Glutamatergic neuron (in vitro differentiated cells): ENCODE data around the gene MAN2A2. TPM values are rescaled to one million over a fixed set of nuclear protein-coding genes. Genes with fewer than 3 reads are reported as not detected.
"Not testable (repeated sequence)": the region's sequence is repeated elsewhere in the genome, so short reads cannot be mapped to it uniquely, and the experiment has no call there.

Experiments used
- DNase-seq: peaks from one replicate; pipeline ENCODE4 v3.0.0; 2022
- H3K27ac Mint-ChIP-seq: one replicate; pipeline ENCODE4 v1.8.0; 2020; ENCODE audit warnings: mild to moderate bottlenecking, mixed read lengths, inconsistent platforms; ENCODE audit not compliant: unreplicated experiment
- H3K27me3 Mint-ChIP-seq: one replicate; pipeline ENCODE4 v1.8.0; 2020; ENCODE audit warnings: mild to moderate bottlenecking, moderate library complexity, mixed read lengths, inconsistent platforms; ENCODE audit not compliant: unreplicated experiment
- H3K36me3 Mint-ChIP-seq: one replicate; pipeline ENCODE4 v1.8.0; 2020; ENCODE audit warnings: mild to moderate bottlenecking, mixed read lengths, inconsistent platforms; ENCODE audit not compliant: unreplicated experiment
- H3K4me1 Mint-ChIP-seq: one replicate; pipeline ENCODE4 v1.8.0; 2020; ENCODE audit warnings: mild to moderate bottlenecking, low read depth, mixed read lengths, inconsistent platforms; ENCODE audit not compliant: unreplicated experiment
- H3K4me3 Mint-ChIP-seq: one replicate; pipeline ENCODE4 v1.8.0; 2020; ENCODE audit warnings: mild to moderate bottlenecking, mixed read lengths, inconsistent platforms; ENCODE audit not compliant: unreplicated experiment
- H3K9me3 Mint-ChIP-seq: one replicate; pipeline ENCODE4 v1.8.0; 2020; ENCODE audit warnings: mild to moderate bottlenecking, moderate library complexity, mixed read lengths, inconsistent platforms; ENCODE audit not compliant: unreplicated experiment
- CTCF ChIP-seq: fragments of 200-600 bp; sonication (generic); IDR thresholded peaks from one replicate; pipeline ENCODE4 v1.5.0; 2021; ENCODE audit not compliant: partially characterized antibody, unreplicated experiment
- total RNA-seq: library from RNA; stranded (reverse); fragmentation: NEBNext Ultra II Directional; extraction: Animal tissue kit (Norgen Biotek cat#: 25700); gene quantifications from one replicate; pipeline ENCODE4 v1.2.1, GENCODE V29; 2021; ENCODE audit not compliant: unreplicated experiment

The MAN2A2 gene
- total RNA-seq, 1 donor from 2014 or later, result 81.8 TPM

- no peak overlapping the region for H3K27ac Mint-ChIP-seq
- DNase-seq, result no peak
- no peak for TF ChIP-seq CTCF
- no peaks in the 10 kb centered on the region for H3K36me3 Mint-ChIP-seq
- H3K9me3 Mint-ChIP-seq, result peaks cover 3% of the 10 kb centered on the region
- H3K4me3 Mint-ChIP-seq, result no peak overlapping the region
- peaks cover 8% of the 10 kb centered on the region for H3K4me1 Mint-ChIP-seq
- peaks cover 12% of the 10 kb centered on the region for H3K27me3 Mint-ChIP-seq
These were observed 21.3 kb downstream of the MAN2A2 start for GRCh38 chr15:90924375-90924774.

GRCh38 chr15:90926766-90927165 lies 23.7 kb downstream of the MAN2A2 start:
- H3K27me3 Mint-ChIP-seq, H3K9me3 Mint-ChIP-seq, H3K36me3 Mint-ChIP-seq, H3K4me1 Mint-ChIP-seq, H3K4me3 Mint-ChIP-seq, H3K27ac Mint-ChIP-seq, DNase-seq: not testable (repeated sequence)

- H3K4me3 Mint-ChIP-seq, result not testable (repeated sequence)
These were observed 25.0 kb downstream of the MAN2A2 start for GRCh38 chr15:90928106-90928505.

GRCh38 chr15:90929246-90930019 lies 26.3 kb downstream of the MAN2A2 start:
- Mint-ChIP-seq H3K9me3 (peaks cover 2% of the 10 kb centered on the region), H3K36me3 (no peaks in the 10 kb centered on the region), H3K4me3 (no peak overlapping the region), H3K27ac (no peak overlapping the region), H3K27me3 (peaks cover 6% of the 10 kb centered on the region), H3K4me1 (peaks cover 11% of the 10 kb centered on the region)
- TF ChIP-seq CTCF, result no peak
- no peak for DNase-seq

More at GRCh38 chr15:90928106-90928505, 25.0 kb downstream of the MAN2A2 start:
- H3K9me3 Mint-ChIP-seq, H3K27me3 Mint-ChIP-seq, DNase-seq, H3K36me3 Mint-ChIP-seq, H3K27ac Mint-ChIP-seq: not testable (repeated sequence)
- peaks cover 12% of the 10 kb centered on the region for H3K4me1 Mint-ChIP-seq

GRCh38 chr15:90930861-90931574 lies 27.9 kb downstream of the MAN2A2 start:
- Mint-ChIP-seq H3K36me3 (no peaks in the 10 kb centered on the region), H3K27me3 (peaks cover 5% of the 10 kb centered on the region), H3K27ac (peak overlapping the region; percentile 80), H3K4me1 (peaks cover 12% of the 10 kb centered on the region), H3K4me3 (peak overlapping the region; percentile 91), H3K9me3 (peaks cover 2% of the 10 kb centered on the region)
- no peak for DNase-seq
- no peak for TF ChIP-seq CTCF

- H3K4me3 Mint-ChIP-seq, result peak overlapping the region; percentile 91
- H3K27ac Mint-ChIP-seq, result peak overlapping the region; percentile 80
- peaks cover 2% of the 10 kb centered on the region for H3K9me3 Mint-ChIP-seq
- peaks cover 17% of the 10 kb centered on the region for H3K4me1 Mint-ChIP-seq
- no peaks in the 10 kb centered on the region for H3K36me3 Mint-ChIP-seq
- DNase-seq, result no peak
- H3K27me3 Mint-ChIP-seq, result peaks cover 8% of the 10 kb centered on the region
- no peak for TF ChIP-seq CTCF
These were observed 28.4 kb downstream of the MAN2A2 start for GRCh38 chr15:90931575-90931827.
